Measurements from ENCODE around the gene HPGD.

DNA sequence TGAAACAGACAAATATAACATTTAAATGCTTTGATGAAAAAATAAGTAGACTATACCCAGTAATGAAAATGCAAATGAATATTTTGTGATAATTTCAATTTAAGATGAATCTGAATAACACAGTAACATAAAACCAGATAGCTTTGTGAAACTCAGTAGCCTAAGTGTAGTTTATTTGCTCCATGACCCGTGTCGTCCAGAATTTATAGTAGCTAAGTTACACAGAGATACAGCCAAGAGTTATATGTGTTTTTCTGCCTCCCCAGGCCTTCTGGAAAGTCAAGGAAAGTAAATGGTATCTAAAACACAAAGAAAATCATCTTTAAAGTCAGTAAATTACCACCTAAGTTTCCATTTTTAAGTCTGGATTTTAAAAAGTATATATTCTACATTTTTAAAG lies 26.7 kb downstream of the HPGD start:
- TF ChIP-seq, protein P1, sequence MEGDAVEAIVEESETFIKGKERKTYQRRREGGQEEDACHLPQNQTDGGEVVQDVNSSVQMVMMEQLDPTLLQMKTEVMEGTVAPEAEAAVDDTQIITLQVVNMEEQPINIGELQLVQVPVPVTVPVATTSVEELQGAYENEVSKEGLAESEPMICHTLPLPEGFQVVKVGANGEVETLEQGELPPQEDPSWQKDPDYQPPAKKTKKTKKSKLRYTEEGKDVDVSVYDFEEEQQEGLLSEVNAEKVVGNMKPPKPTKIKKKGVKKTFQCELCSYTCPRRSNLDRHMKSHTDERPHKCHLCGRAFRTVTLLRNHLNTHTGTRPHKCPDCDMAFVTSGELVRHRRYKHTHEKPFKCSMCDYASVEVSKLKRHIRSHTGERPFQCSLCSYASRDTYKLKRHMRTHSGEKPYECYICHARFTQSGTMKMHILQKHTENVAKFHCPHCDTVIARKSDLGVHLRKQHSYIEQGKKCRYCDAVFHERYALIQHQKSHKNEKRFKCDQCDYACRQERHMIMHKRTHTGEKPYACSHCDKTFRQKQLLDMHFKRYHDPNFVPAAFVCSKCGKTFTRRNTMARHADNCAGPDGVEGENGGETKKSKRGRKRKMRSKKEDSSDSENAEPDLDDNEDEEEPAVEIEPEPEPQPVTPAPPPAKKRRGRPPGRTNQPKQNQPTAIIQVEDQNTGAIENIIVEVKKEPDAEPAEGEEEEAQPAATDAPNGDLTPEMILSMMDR (IDR thresholded peaks at IDR 0.05) = no peak
- TF ChIP-seq EP300 (IDR thresholded peaks at IDR 0.05) (no peak), POLR2A (IDR thresholded peaks at IDR 0.05; ENCODE audit: low read depth) (no peak), POLR2AphosphoS5 (IDR thresholded peaks at IDR 0.05) (no peak)
